Sigmoid colon (tissue), 7 donors: ENCODE data around the gene PIKFYVE. TPM values are rescaled to one million over a fixed set of nuclear protein-coding genes. Genes with fewer than 3 reads are reported as not detected.

Experiments
- DNase-seq: peaks from one replicate; pipeline ENCODE4 v3.0.0-alpha.2; 2019
- H3K27ac ChIP-seq, 4 donors: fragments of 200-600 bp; sonication (generic); one replicate each; pipeline ENCODE4 v1.5.1; 2016 to 2019; ENCODE audit warnings: mild to moderate bottlenecking in 1 of 4
- H3K27me3 ChIP-seq, 3 donors: fragments of 200-600 bp; sonication (generic); one replicate each; pipeline ENCODE4 v1.5.1; 2019; ENCODE audit warnings: mild to moderate bottlenecking in 1 of 3
- H3K36me3 ChIP-seq, 4 donors: fragments of 200-600 bp; sonication (generic); one replicate each; pipeline ENCODE4 v1.5.1; 2016 to 2019
- H3K4me1 ChIP-seq, 4 donors: fragments of 200-600 bp; sonication (generic); one replicate each; pipeline ENCODE4 v1.5.1; 2017 to 2019
- H3K4me3 ChIP-seq, 4 donors: fragments of 200-600 bp; sonication (generic); one replicate each; pipeline ENCODE4 v1.5.1; 2017 to 2019; ENCODE audit warnings: mild to moderate bottlenecking in 2 of 4, moderate library complexity in 1 of 4
- H3K9me3 ChIP-seq, 4 donors: fragments of 200-600 bp in 3 of 4; sonication (generic) in 3 of 4; one replicate each; pipeline versions ENCODE4 v1.5.1 to v1.6.1; 2013 to 2019
- EP300 ChIP-seq, 4 donors: sonication (generic); formaldehyde crosslinking; IDR thresholded peaks; one replicate each; pipeline ENCODE4 v1.6.1; 2017; ENCODE audit warnings: antibody characterized with exemption in 4 of 4
- POLR2A ChIP-seq, 2 donors: fragments of 450-650 bp; IDR thresholded peaks; one replicate each; pipeline ENCODE4 v1.6.1; 2016; ENCODE audit warnings: antibody characterized with exemption in 2 of 2, mild to moderate bottlenecking in 2 of 2, moderate library complexity in 2 of 2
- POLR2AphosphoS5 ChIP-seq, 4 donors: sonication (generic); formaldehyde crosslinking; IDR thresholded peaks; one replicate each; pipeline ENCODE4 v1.6.1; 2017; ENCODE audit warnings: antibody characterized with exemption in 4 of 4
- WGBS, 2 donors: extraction: QIAGEN DNeasy Blood & Tissue Kit; methylation state at CpG; one replicate each; pipeline ENCODE4 v1.1.7; 2013; 5-methylcytosine and 5-hydroxymethylcytosine counted together
- intact Hi-C: fragments of 100-400 bp; cut with DNase I; formaldehyde crosslinking; loops from one replicate; pipeline ENCODE4 v1.15.1; 2023
- polyA plus RNA-seq, 3 donors: library from polyadenylated mRNA; stranded (reverse); fragments of 200-250 nt; gene quantifications; one replicate each; pipeline ENCODE4 v1.2.3, GENCODE V29; 2013
- total RNA-seq, 4 donors: library from RNA; depleted of rRNA; stranded (reverse); fragments of >200 nt; gene quantifications; one replicate each; pipeline ENCODE4 v1.1.0, GENCODE V29; 2016
- TF ChIP-seq, protein P1 (sequence below), 4 experiments: fragments of 450-650 bp in 3 of 4; fragments of 200-600 bp in 1 of 4; IDR thresholded peaks; one replicate each; pipeline ENCODE4 v1.5.1; 2016 to 2019; ENCODE audit warnings: antibody characterized with exemption in 4 of 4, mild to moderate bottlenecking in 3 of 4, moderate library complexity in 2 of 4
- donor health status: healthy with polysubstance abuse.
- donor health status: Bipolar disorder and iron deficiency.
- donor health status: healthy.

Gene PIKFYVE
- total and polyA plus RNA-seq, 7 donors = 3.2 to 27.2 (median 22.1) TPM

DNA sequence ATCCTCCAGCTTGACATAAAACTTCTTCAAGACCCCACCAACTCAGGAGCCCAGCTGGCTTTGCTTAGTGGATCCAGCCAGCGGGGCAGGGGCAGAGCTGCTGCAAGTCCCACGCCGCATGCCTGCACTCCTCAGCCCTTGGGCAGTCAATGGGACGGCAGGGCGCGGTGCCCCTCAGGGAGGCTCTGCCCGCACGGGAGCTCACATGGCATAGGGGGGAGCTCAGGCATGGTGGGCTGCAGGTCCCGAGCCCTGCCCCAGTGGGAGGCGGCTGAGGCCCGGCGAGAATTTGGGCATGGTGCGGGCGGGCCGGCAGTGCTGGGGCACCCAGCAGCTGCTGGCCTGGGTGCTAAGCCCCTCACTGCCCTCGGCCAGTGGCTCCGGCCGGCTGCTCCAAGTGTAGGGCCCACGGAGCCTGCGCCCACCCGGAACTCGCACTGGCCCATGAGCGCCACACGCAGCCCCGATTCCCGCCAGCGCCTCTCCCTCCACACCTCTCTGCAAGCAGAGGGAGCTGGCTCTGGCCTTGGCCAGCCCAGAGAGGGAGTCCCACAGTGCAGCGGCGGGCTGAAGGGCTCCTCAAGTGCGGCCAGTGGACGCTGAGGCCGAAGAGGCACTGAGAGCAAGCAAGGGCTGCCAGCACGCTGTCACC, 38.3 kb upstream of the PIKFYVE start:
- no peaks in the 10 kb centered on the region for H3K36me3 ChIP-seq
- H3K4me3 ChIP-seq = no peak overlapping the region
- no peaks in the 10 kb centered on the region for H3K9me3 ChIP-seq
- no peak overlapping the region for H3K27ac ChIP-seq
- TF ChIP-seq, protein P1, sequence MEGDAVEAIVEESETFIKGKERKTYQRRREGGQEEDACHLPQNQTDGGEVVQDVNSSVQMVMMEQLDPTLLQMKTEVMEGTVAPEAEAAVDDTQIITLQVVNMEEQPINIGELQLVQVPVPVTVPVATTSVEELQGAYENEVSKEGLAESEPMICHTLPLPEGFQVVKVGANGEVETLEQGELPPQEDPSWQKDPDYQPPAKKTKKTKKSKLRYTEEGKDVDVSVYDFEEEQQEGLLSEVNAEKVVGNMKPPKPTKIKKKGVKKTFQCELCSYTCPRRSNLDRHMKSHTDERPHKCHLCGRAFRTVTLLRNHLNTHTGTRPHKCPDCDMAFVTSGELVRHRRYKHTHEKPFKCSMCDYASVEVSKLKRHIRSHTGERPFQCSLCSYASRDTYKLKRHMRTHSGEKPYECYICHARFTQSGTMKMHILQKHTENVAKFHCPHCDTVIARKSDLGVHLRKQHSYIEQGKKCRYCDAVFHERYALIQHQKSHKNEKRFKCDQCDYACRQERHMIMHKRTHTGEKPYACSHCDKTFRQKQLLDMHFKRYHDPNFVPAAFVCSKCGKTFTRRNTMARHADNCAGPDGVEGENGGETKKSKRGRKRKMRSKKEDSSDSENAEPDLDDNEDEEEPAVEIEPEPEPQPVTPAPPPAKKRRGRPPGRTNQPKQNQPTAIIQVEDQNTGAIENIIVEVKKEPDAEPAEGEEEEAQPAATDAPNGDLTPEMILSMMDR (IDR thresholded peaks at IDR 0.05) = no peak
- no peak for TF ChIP-seq POLR2A (IDR thresholded peaks at IDR 0.05)
- no peak for TF ChIP-seq EP300 (IDR thresholded peaks at IDR 0.05)
- no peak for TF ChIP-seq POLR2AphosphoS5 (IDR thresholded peaks at IDR 0.05)
- no peak for DNase-seq
- no peaks in the 10 kb centered on the region for H3K27me3 ChIP-seq
- H3K4me1 ChIP-seq = no peaks in the 10 kb centered on the region
- intact Hi-C loops = no loop called here
- 96 to 97% methylated on average over 33 of the region's 33 CpGs for WGBS, 2 donors

DNA sequence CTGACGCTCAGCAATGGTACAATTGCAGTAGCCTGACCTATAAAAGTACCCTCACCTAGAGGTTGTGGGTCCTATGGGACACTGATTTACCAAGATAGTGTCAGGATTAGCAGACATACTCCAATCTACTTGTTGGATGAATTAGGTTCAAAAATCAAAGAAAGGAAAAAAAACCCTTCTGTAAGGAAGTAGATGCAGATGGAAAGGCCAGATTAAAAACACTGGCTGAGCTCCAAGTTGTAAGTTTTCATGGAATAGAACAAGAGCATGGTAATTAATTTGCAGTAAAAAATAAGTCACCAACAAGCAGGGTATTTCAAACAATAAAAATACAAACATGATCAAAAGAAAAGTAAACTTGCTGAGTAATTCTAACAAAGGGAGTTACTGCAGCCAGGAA, 37.6 kb upstream of the PIKFYVE start:
- no peaks in the 10 kb centered on the region for H3K27me3 ChIP-seq
- TF ChIP-seq POLR2AphosphoS5 (IDR thresholded peaks at IDR 0.05) (no peak), EP300 (IDR thresholded peaks at IDR 0.05) (no peak), POLR2A (IDR thresholded peaks at IDR 0.05) (no peak)
- TF ChIP-seq, protein P1 (IDR thresholded peaks at IDR 0.05) = no peak
- H3K36me3 ChIP-seq = no peaks in the 10 kb centered on the region
- no peak overlapping the region for H3K27ac ChIP-seq
- H3K4me1 ChIP-seq = no peaks in the 10 kb centered on the region
- intact Hi-C loops = no loop called here
- no peaks in the 10 kb centered on the region for H3K9me3 ChIP-seq
- no peak for DNase-seq
- no peak overlapping the region for H3K4me3 ChIP-seq
- WGBS, 2 donors = 57 to 74% methylated on average over 1 of the region's 1 CpG

DNA sequence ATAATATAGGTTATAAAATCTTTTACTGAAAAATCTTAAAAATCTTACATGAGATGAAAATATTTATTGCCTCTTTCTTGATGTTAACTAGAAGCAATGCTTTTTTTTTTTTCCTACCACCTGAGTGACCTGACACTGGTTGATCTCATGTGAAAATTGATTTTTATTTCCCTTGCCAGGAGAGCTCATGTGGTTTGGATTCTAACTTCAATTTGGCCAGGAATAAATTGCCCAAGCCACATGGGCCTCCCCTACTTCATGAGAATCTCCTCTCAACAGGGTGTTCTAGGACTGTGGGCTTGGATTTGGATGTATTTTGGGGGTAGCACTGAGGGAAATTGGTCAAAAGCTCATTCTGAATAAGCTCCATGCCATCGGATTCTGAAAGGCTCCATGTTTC, 31.3 kb upstream of the PIKFYVE start:
- H3K4me1 ChIP-seq = no peaks in the 10 kb centered on the region
- WGBS, 2 donors = 89 to 95% methylated on average over 1 of the region's 1 CpG
- no peak for DNase-seq
- H3K27me3 ChIP-seq = no peaks in the 10 kb centered on the region
- TF ChIP-seq POLR2A (IDR thresholded peaks at IDR 0.05) (no peak), EP300 (IDR thresholded peaks at IDR 0.05) (no peak), POLR2AphosphoS5 (IDR thresholded peaks at IDR 0.05) (no peak)
- no peaks in the 10 kb centered on the region for H3K9me3 ChIP-seq
- H3K36me3 ChIP-seq = peaks cover 0 to 47% (median 23%) of the 10 kb centered on the region in 4 donors
- H3K27ac ChIP-seq = no peak overlapping the region
- intact Hi-C loops = no loop called here
- H3K4me3 ChIP-seq = no peak overlapping the region

DNA sequence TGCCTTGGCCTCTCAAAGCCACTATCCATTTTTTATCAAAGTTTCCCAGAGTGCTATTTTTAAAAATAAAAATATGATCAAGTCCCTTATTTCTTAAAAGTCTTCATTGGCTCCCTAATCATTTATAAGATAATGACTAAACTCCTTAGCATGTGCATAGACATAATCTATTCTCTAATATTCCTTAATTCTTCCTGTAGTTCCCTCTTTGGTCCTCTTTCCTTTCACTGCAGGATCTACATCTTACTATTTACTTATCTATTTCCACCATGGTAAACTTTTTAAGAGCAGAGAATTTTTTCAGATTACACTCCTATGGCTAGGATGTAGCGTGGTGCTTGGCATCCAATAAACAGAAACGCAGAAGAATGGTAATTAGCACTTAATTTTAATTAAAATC, 30.2 kb upstream of the PIKFYVE start:
- TF ChIP-seq POLR2A (IDR thresholded peaks at IDR 0.05) = no peak
- TF ChIP-seq, protein P1 (IDR thresholded peaks at IDR 0.05) = no peak
- TF ChIP-seq EP300 (IDR thresholded peaks at IDR 0.05) = no peak
- TF ChIP-seq POLR2AphosphoS5 (IDR thresholded peaks at IDR 0.05) = no peak
- Histone ChIP-seq H3K27me3 (no peaks in the 10 kb centered on the region), H3K4me1 (no peaks in the 10 kb centered on the region), H3K27ac (no peak overlapping the region), H3K36me3 (peaks cover 0 to 57% (median 26%) of the 10 kb centered on the region in 4 donors), H3K9me3 (no peaks in the 10 kb centered on the region), H3K4me3 (no peak overlapping the region)
- intact Hi-C loops = no loop called here
- DNase-seq = no peak
- 95 to 99% methylated on average over 2 of the region's 2 CpGs for WGBS, 2 donors

DNA sequence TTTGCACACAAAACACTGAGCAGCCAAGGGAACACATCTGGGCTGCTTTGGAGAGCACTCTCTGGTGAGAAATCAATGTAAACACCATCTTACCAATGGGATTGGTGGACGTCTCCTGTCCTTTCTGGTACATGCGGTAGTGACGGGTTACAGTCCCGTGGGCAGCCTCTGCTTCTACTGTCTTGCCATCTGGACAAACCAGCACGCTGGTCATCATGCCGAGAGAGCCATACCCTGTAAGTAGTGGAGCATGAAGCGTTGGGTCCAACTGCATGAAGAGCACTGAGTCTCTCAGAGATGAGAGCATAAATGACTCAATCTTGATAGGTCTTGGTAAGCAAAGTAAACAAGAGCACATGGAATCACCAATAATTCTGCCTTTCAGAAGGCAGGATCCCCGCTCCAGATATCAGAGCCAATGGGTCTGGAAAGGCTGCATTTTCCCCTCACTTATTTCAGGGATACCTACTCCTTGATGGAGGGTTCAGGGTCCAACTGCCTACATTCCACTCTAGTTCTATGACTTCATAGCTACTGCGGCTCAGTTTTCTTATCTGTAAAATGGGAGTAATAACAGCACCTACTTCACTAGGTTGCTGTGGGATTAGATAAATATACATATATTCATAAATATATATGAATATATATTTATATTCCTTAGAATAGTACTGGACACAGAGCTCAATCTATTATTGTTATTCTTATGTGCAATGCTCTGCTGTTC, 26.1 kb upstream of the PIKFYVE start:
- WGBS, 2 donors = 90 to 93% methylated on average over 9 of the region's 9 CpGs
- intact Hi-C loops = no loop called here
- TF ChIP-seq EP300 (IDR thresholded peaks at IDR 0.05) = no peak
- no peak for TF ChIP-seq POLR2AphosphoS5 (IDR thresholded peaks at IDR 0.05)
- TF ChIP-seq, protein P1 (IDR thresholded peaks at IDR 0.05) = no peak
- no peak for TF ChIP-seq POLR2A (IDR thresholded peaks at IDR 0.05)
- H3K4me3 ChIP-seq = no peak overlapping the region
- no peaks in the 10 kb centered on the region for H3K4me1 ChIP-seq
- H3K36me3 ChIP-seq = peaks cover 0 to 97% (median 32%) of the 10 kb centered on the region in 4 donors
- H3K27ac ChIP-seq = no peak overlapping the region
- H3K9me3 ChIP-seq = no peaks in the 10 kb centered on the region
- DNase-seq = no peak
- no peaks in the 10 kb centered on the region for H3K27me3 ChIP-seq
